ENCODE data around the gene GPER1. TPM values are rescaled to one million over a fixed set of nuclear protein-coding genes. Genes with fewer than 3 reads are reported as not detected.
A peak's percentile ranks its signal among the peaks of the same experiment; 100 is the strongest.

The GPER1 gene
- total and polyA plus RNA-seq, 4 donors, result 2.9 to 23.1 (median 7.4) TPM

- TF ChIP-seq MAX (IDR thresholded peaks at IDR 0.05) (no peak), REST (IDR thresholded peaks at IDR 0.05) (no peak), FOXA1 (IDR thresholded peaks at IDR 0.05) (no peak), TAF1 (conservative IDR thresholded peaks at IDR 0.05) (no peak), NR2F2 (IDR thresholded peaks at IDR 0.05) (no peak), GABPA (IDR thresholded peaks at IDR 0.05 in 1 of 2, conservative IDR thresholded peaks at IDR 0.05 in 1 of 2) (no peak), EGR1 (IDR thresholded peaks at IDR 0.05; ENCODE audit: low read depth in 2 of 2) (no peak), HNF4G (IDR thresholded peaks at IDR 0.05) (no peak), FOXA2 (IDR thresholded peaks at IDR 0.05) (no peak), HNF4A (conservative IDR thresholded peaks at IDR 0.05) (no peak), CTCF (IDR thresholded peaks at IDR 0.05; ENCODE audit: low read depth, low read length, missing input control) (no peak), YY1 (IDR thresholded peaks at IDR 0.05) (no peak), SP1 (IDR thresholded peaks at IDR 0.05) (no peak), ZBTB33 (IDR thresholded peaks at IDR 0.05) (no peak), RXRA (IDR thresholded peaks at IDR 0.05) (no peak), JUND (IDR thresholded peaks at IDR 0.05) (no peak), RAD21 (IDR thresholded peaks at IDR 0.05) (no peak), ATF3 (IDR thresholded peaks at IDR 0.05) (no peak)
- no peaks in the 10 kb centered on the region for H3K27me3 ChIP-seq (ENCODE audit: control insufficient read depth in 4 of 4, insufficient read depth in 4 of 4, low read length in 3 of 4)
- H3K27ac ChIP-seq (ENCODE audit: low read depth in 1 of 2, low read length in 2 of 2), result peak overlapping the region in 1 of 2 donors; percentile 71
- H3K4me1 ChIP-seq (ENCODE audit: control insufficient read depth in 4 of 4, insufficient read depth in 4 of 4, low read length in 3 of 4), result peaks cover 3 to 18% (median 14%) of the 10 kb centered on the region in 4 donors
- 8% methylated on average over 51 of the region's 51 CpGs for WGBS
- H3K4me3 ChIP-seq (ENCODE audit: low read depth in 1 of 3, low read length in 3 of 3), result peak overlapping the region; percentile 70 to 97 (median 71)
- H3K36me3 ChIP-seq (ENCODE audit: control insufficient read depth in 4 of 4, insufficient read depth in 3 of 4, low read depth in 1 of 4, low read length in 3 of 4), result no peaks in the 10 kb centered on the region
- H3K9me3 ChIP-seq (ENCODE audit: control insufficient read depth in 4 of 4, low read length in 3 of 4), result no peaks in the 10 kb centered on the region
- peak overlapping the region in 1 of 2 donors; percentile 37 for H3K9ac ChIP-seq (ENCODE audit: low read depth in 1 of 2, low read length in 2 of 2)
- DNase-seq (ENCODE audit: low spot score), result no peak
These were observed 49.7 kb downstream of the GPER1 start for GRCh38 chr7:1137517-1138167.
